Activated B cell treated with CpG ODN at 0.5 μM for 24 hours (primary cell): ENCODE data around the gene UPF3B. TPM values are rescaled to one million over a fixed set of nuclear protein-coding genes. Genes with fewer than 3 reads are reported as not detected.

Source experiments
- ATAC-seq: fragments of 200-7000 bp; cut with Tn5 transposase; one replicate; pipeline ENCODE4 v1.10.0; 2021; ENCODE audit warnings: low read depth, mild to moderate bottlenecking, moderate library complexity
- CTCF ChIA-PET: fragments of 350-600 bp; sonication (Branson Sonifier 250); formaldehyde crosslinking; loops from one replicate; lab custom pipeline; 2021; ENCODE audit warnings: antibody characterized with exemption; lab: Charles Lee
- POLR2A ChIA-PET: fragments of 350-600 bp; sonication (Branson Sonifier 250); formaldehyde crosslinking; loops from one replicate; lab custom pipeline; 2021; ENCODE audit warnings: antibody characterized with exemption; lab: Charles Lee
- DNase-seq: peaks from one replicate; pipeline ENCODE4 v3.0.0; 2022
- H3K27ac Mint-ChIP-seq: one replicate; pipeline ENCODE4 v1.8.0; 2020; ENCODE audit warnings: mixed read lengths
- H3K27me3 Mint-ChIP-seq: one replicate; pipeline ENCODE4 v1.8.0; 2021; ENCODE audit warnings: mixed read lengths
- H3K36me3 Mint-ChIP-seq: one replicate; pipeline ENCODE4 v1.8.0; 2021; ENCODE audit warnings: low read depth, mixed read lengths
- H3K4me1 Mint-ChIP-seq: one replicate; pipeline ENCODE4 v1.8.0; 2021; ENCODE audit warnings: mixed read lengths
- H3K4me3 Mint-ChIP-seq: one replicate; pipeline ENCODE4 v1.8.0; 2020; ENCODE audit warnings: mild to moderate bottlenecking, mixed read lengths
- H3K9me3 Mint-ChIP-seq: one replicate; pipeline ENCODE4 v1.8.0; 2020; ENCODE audit warnings: mixed read lengths
- intact Hi-C: fragments of 100-400 bp; cut with micrococcal nuclease; formaldehyde crosslinking; loops from one replicate; pipeline ENCODE4 v1.15.1; 2024
- total RNA-seq: library from RNA; stranded (reverse); gene quantifications from 2 replicates; pipeline ENCODE4 v1.2.3, GENCODE V29; 2022
- TF ChIP-seq, protein P1 (sequence below): fragments of 200-600 bp; IDR thresholded peaks from one replicate; pipeline ENCODE4 v1.8.0; 2022; ENCODE audit warnings: antibody characterized with exemption, mild to moderate bottlenecking

Gene UPF3B
- total RNA-seq, 1 donor from 2014 or later, result 14.0 TPM

- TF ChIP-seq, protein P1, sequence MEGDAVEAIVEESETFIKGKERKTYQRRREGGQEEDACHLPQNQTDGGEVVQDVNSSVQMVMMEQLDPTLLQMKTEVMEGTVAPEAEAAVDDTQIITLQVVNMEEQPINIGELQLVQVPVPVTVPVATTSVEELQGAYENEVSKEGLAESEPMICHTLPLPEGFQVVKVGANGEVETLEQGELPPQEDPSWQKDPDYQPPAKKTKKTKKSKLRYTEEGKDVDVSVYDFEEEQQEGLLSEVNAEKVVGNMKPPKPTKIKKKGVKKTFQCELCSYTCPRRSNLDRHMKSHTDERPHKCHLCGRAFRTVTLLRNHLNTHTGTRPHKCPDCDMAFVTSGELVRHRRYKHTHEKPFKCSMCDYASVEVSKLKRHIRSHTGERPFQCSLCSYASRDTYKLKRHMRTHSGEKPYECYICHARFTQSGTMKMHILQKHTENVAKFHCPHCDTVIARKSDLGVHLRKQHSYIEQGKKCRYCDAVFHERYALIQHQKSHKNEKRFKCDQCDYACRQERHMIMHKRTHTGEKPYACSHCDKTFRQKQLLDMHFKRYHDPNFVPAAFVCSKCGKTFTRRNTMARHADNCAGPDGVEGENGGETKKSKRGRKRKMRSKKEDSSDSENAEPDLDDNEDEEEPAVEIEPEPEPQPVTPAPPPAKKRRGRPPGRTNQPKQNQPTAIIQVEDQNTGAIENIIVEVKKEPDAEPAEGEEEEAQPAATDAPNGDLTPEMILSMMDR, result no peak
- peaks cover 13% of the 10 kb centered on the region for H3K4me1 Mint-ChIP-seq
- intact Hi-C loops, result loop anchor here (10.0 kb wide), 1 partner anchor 484 kb away; the partner anchor contains the start of gene SLC25A43
These were observed 26.0 kb upstream of the UPF3B start for GRCh38 chrX:119878740-119879139.

GRCh38 chrX:119871599-119872395 is 19.0 kb upstream of the UPF3B start, which contains the start of the genes NDUFA1 and RNF113A:
TSS of gene NDUFA1 (plus strand) at chrX:119871832. CDS start at chrX:119871912, 80 bp downstream.
TSS of gene RNF113A (minus strand) at chrX:119871733. CDS start at chrX:119871613, 120 bp downstream.
- peak; percentile 92 for ATAC-seq
- H3K4me3 Mint-ChIP-seq, result peak within 1 kb of the TSS; percentile 96
- CTCF ChIA-PET, result interaction anchor here (1.3 kb wide), 1 partner anchor 113 kb away, joined by 3 read pairs; the partner anchor contains the start of gene SOWAHD

More at GRCh38 chrX:119878740-119879139, 26.0 kb upstream of the UPF3B start:
- H3K27me3 Mint-ChIP-seq, result no peaks in the 10 kb centered on the region
- ATAC-seq (no peak), DNase-seq (no peak)
- no peak overlapping the region for H3K4me3 Mint-ChIP-seq
- H3K36me3 Mint-ChIP-seq, result peaks cover 19% of the 10 kb centered on the region
- ChIA-PET POLR2A (interaction anchor here (0.6 to 1.6 kb wide), 2 partner anchors 88 to 354 kb away, joined by 4 read pairs; partner anchors contain the start of gene RPL39), CTCF (interaction anchor here (0.7 to 1.0 kb wide), 2 partner anchors 9 to 810 kb away, joined by 3 to 4 read pairs; no protein-coding TSS in a partner anchor)
- H3K9me3 Mint-ChIP-seq, result no peaks in the 10 kb centered on the region
- no peak overlapping the region for H3K27ac Mint-ChIP-seq

GRCh38 chrX:119871245-119871598 is 18.5 kb upstream of the UPF3B start:
- Mint-ChIP-seq H3K27ac (peak overlapping the region; percentile 98), H3K4me1 (peaks cover 23% of the 10 kb centered on the region), H3K4me3 (peak overlapping the region; percentile 96), H3K9me3 (no peaks in the 10 kb centered on the region), H3K36me3 (peaks cover 16% of the 10 kb centered on the region), H3K27me3 (no peaks in the 10 kb centered on the region)
- POLR2A ChIA-PET, result interaction anchor here (0.6 to 3.6 kb wide), 16 partner anchors 9 to 690 kb away, joined by 3 to 41 read pairs (median 3); partner anchors contain the start of genes NKRF, RPL39, SEPTIN6 and SLC25A5
- intact Hi-C loops, result loop anchor here (1.0 to 10.0 kb wide), 9 partner anchors 18 to 476 kb away; partner anchors contain the start of genes NKAP, NKRF, RPL39 and SLC25A43
- CTCF ChIA-PET, result interaction anchor here (0.6 to 1.3 kb wide), 2 partner anchors 113 to 296 kb away, joined by 3 read pairs; partner anchors contain the start of gene SOWAHD
- ATAC-seq (peak; percentile 41), DNase-seq (no peak)
- TF ChIP-seq, protein P1, result no peak

More at GRCh38 chrX:119871599-119872395, 19.0 kb upstream of the UPF3B start, which contains the start of the genes NDUFA1 and RNF113A:
- peaks cover 16% of the 10 kb centered on the region for H3K36me3 Mint-ChIP-seq
- peak; percentile 75 for DNase-seq
- intact Hi-C loops, result loop anchor here (1.0 to 10.0 kb wide), 9 partner anchors 18 to 477 kb away; partner anchors contain the start of genes NKAP, NKRF, RPL39 and SLC25A43
- peaks cover 23% of the 10 kb centered on the region for H3K4me1 Mint-ChIP-seq
- TF ChIP-seq, protein P1, result no peak
- no peaks in the 10 kb centered on the region for H3K27me3 Mint-ChIP-seq
- no peaks in the 10 kb centered on the region for H3K9me3 Mint-ChIP-seq
- peak within 1 kb of the TSS; percentile 98 for H3K27ac Mint-ChIP-seq
- POLR2A ChIA-PET, result interaction anchor here (0.6 to 3.6 kb wide), 14 partner anchors 10 to 690 kb away, joined by 3 to 41 read pairs (median 4); partner anchors contain the start of genes RPL39, SEPTIN6, SLC25A5 and SOWAHD

GRCh38 chrX:119870626-119871131 is 17.9 kb upstream of the UPF3B start:
- POLR2A ChIA-PET, result interaction anchor here (0.6 to 3.6 kb wide), 16 partner anchors 9 to 403 kb away, joined by 3 to 41 read pairs (median 4); partner anchors contain the start of genes NKRF, RPL39, SEPTIN6 and SLC25A5
- H3K4me1 Mint-ChIP-seq, result peaks cover 23% of the 10 kb centered on the region
- H3K27me3 Mint-ChIP-seq, result no peaks in the 10 kb centered on the region
- peaks cover 11% of the 10 kb centered on the region for H3K36me3 Mint-ChIP-seq
- TF ChIP-seq, protein P1, result no peak
- peak; percentile 8 for ATAC-seq
- CTCF ChIA-PET, result interaction anchor here (0.6 to 1.3 kb wide), 2 partner anchors 112 to 296 kb away, joined by 3 read pairs; partner anchors contain the start of gene SOWAHD
- H3K27ac Mint-ChIP-seq, result peak overlapping the region; percentile 98
- intact Hi-C loops, result loop anchor here (1.0 to 10.0 kb wide), 9 partner anchors 17 to 476 kb away; partner anchors contain the start of genes NKAP, NKRF, RPL39 and SLC25A43
- peak; percentile 14 for DNase-seq
- peak overlapping the region; percentile 96 for H3K4me3 Mint-ChIP-seq
- no peaks in the 10 kb centered on the region for H3K9me3 Mint-ChIP-seq
